ENCODE measurements around the gene SPIN1. TPM values are rescaled to one million over a fixed set of nuclear protein-coding genes. Genes with fewer than 3 reads are reported as not detected.
"Not testable (repeated sequence)": the region's sequence is repeated elsewhere in the genome, so short reads cannot be mapped to it uniquely, and the experiment has no call there.

The SPIN1 gene
- total and polyA plus RNA-seq, 5 experiments from 2014 or later = 22.4 to 37.5 (median 26.7) TPM

DNA sequence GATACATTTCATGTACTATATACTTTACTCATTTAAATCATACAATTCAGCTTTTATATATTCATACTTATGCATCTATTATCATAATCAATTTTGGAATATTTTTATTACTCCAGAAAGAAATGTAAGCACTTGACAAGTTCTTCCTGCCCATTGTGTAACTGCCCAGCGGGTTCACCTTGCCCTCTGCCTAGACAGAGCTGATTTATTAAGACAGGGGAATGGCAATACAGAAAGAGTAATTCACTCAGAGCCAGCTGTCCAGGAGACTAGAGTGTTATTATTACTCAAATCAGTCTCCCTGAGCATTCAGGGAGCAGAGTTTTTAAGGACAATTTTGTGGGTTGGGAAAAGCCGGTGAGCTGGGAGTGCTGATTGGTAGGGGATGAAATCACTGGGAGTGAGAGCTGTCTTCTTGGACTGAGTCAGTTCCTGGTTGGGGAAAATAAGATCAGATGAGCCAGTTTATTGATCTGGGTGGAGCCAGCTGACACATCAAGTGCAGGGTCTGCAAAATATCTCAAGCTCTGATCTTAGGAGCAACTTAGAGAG lies 16.1 kb upstream of the SPIN1 start:
- H3K27me3 Mint-ChIP-seq = peaks cover 0 to 6% (median 0%) of the 10 kb centered on the region in 5 donors
- H3K4me1 Mint-ChIP-seq = peaks cover 0 to 2% (median 0%) of the 10 kb centered on the region in 4 donors
- POLR2A ChIA-PET = no interaction called here
- H3K36me3 Mint-ChIP-seq = peaks cover 0 to 14% (median 9%) of the 10 kb centered on the region in 3 donors
- no peak for DNase-seq
- no peak for ATAC-seq
- H3K9me3 Mint-ChIP-seq = peaks cover 0 to 34% (median 11%) of the 10 kb centered on the region in 9 donors
- no peak overlapping the region for H3K4me3 Mint-ChIP-seq
- peak overlapping the region in 1 of 10 donors; percentile 72 for H3K27ac Mint-ChIP-seq

DNA sequence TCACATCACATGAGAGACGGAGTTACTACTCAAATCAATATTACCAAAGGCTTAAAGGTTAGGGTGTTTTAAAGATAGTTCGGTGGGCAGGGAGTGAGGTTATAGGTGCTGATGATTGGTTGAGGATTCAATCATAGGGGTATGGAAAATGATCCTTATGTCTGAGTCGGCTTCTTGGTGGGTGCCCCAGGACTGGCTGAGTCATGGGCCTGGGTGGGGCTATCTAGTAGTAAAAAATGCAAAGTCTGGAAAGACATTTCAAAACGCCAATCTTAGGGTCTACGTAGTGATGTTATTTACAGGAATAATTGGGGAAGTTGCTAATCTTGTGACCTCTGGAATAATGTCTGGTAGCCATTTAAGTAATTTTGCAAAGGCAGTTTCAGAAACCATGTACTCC lies 15.2 kb upstream of the SPIN1 start:
- Mint-ChIP-seq H3K27ac (no peak overlapping the region), H3K9me3 (peaks cover 0 to 30% (median 5%) of the 10 kb centered on the region in 9 donors), H3K27me3 (peaks cover 0 to 9% (median 0%) of the 10 kb centered on the region in 5 donors), H3K4me1 (peaks cover 0 to 2% (median 0%) of the 10 kb centered on the region in 4 donors), H3K36me3 (peaks cover 0 to 7% (median 3%) of the 10 kb centered on the region in 3 donors), H3K4me3 (no peak overlapping the region)
- DNase-seq = no peak
- ATAC-seq = no peak
- POLR2A ChIA-PET = no interaction called here

DNA sequence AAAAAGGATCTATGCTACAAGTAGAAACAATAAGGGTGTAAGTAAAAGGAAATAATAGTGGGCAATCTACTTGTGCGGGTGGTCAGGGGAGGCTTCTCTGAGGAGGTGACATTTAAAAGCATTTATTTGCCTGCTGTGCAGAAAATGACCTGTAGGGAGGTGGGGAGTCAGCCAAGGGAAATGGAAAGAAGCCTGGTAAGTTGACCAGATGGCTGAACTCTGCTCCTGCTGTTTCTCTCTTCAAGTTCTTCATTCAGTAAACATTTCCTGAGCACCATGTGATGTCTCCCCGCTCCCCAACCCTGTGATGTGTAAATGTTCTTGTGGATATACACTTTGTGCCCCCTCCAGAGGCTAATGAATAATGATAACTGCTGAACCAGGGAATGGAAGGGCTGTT lies 9.9 kb upstream of the SPIN1 start:
- H3K27ac Mint-ChIP-seq = no peak overlapping the region

DNA sequence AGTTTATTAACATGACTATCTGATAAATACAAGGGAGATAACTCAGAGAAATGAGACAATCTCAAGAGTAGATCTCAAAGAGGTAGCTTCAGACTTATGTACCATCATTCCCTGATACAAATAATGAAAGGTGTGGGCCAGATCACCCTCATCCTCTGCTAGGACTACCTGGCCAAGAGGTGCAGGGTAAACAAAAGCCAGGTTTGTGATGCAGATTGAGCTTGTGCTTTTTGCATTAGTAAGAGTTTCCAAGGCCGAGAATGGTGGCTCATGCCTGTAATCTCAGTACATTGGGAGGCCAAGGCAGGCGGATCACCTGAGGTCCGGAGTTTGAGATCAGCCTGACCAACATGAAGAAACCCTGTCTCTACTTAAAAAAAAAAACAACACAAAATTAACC lies 8.9 kb upstream of the SPIN1 start:
- POLR2A ChIA-PET = no interaction called here
- peaks cover 0 to 3% (median 0%) of the 10 kb centered on the region in 5 donors for H3K27me3 Mint-ChIP-seq

More for the DNA sequence above, 9.9 kb upstream of the SPIN1 start:
- no peak overlapping the region for H3K4me3 Mint-ChIP-seq
- H3K9me3 Mint-ChIP-seq = peaks cover 0 to 14% (median 2%) of the 10 kb centered on the region in 9 donors
- no peaks in the 10 kb centered on the region for H3K4me1 Mint-ChIP-seq
- DNase-seq (no peak), ATAC-seq (no peak)
- POLR2A ChIA-PET = no interaction called here
- peaks cover 0 to 7% (median 0%) of the 10 kb centered on the region in 5 donors for H3K27me3 Mint-ChIP-seq
- no peaks in the 10 kb centered on the region for H3K36me3 Mint-ChIP-seq

DNA sequence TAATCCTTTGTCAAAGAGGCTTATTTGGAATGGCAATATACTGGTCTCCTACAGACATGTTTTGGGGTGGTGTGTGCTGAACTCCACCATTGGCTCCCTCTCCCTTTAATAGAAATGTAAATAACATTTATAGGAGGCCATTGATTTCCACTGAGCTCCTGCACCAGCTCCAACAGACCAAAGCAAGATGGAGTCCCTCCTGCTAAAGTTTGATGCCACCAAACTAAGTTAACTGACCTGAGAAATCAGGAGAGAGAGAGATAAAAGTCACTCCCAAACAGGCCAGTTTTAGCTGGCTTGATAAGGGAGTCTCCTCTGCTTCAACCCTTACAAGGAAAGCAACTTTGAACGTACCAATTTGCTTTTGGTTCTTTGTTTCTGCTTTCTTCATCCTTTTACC lies 8.1 kb upstream of the SPIN1 start:
- peaks cover 0 to 10% (median 0%) of the 10 kb centered on the region in 9 donors for H3K9me3 Mint-ChIP-seq
- POLR2A ChIA-PET = no interaction called here

More for the DNA sequence above, 8.9 kb upstream of the SPIN1 start:
- ATAC-seq = no peak
- no peak for DNase-seq
- H3K36me3 Mint-ChIP-seq = no peaks in the 10 kb centered on the region
- H3K9me3 Mint-ChIP-seq = peaks cover 0 to 10% (median 0%) of the 10 kb centered on the region in 9 donors
- H3K4me3 Mint-ChIP-seq = no peak overlapping the region
- H3K4me1 Mint-ChIP-seq = no peaks in the 10 kb centered on the region
- no peak overlapping the region for H3K27ac Mint-ChIP-seq

DNA sequence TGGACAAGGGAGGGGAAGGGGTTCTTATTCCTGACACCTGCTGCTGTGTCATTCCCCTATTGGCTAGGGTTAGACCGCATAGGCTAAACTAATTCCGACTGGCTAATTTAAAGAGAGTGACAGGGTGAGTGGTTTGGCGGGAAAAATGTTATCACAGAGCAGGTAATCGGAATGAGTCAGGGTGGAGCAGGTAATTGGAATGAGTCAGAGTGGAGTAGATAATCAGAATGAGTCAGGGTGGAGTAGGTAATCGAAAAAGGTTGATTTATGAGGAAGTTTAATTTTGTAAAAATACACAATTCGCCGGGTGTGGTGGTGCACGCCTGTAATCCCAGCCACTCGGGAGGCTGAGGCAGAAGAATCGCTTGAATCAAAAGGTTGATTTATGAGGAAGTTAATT lies 6.9 kb upstream of the SPIN1 start:
- H3K36me3 Mint-ChIP-seq, H3K4me3 Mint-ChIP-seq, H3K27me3 Mint-ChIP-seq, DNase-seq, H3K4me1 Mint-ChIP-seq, POLR2A ChIA-PET, H3K27ac Mint-ChIP-seq, ATAC-seq, H3K9me3 Mint-ChIP-seq: not testable (repeated sequence)

More for the DNA sequence above, 8.1 kb upstream of the SPIN1 start:
- DNase-seq = no peak
- no peak overlapping the region for H3K27ac Mint-ChIP-seq
- H3K4me3 Mint-ChIP-seq = no peak overlapping the region
- H3K27me3 Mint-ChIP-seq = peaks cover 0 to 3% (median 0%) of the 10 kb centered on the region in 5 donors
- no peak for ATAC-seq
- no peaks in the 10 kb centered on the region for H3K36me3 Mint-ChIP-seq
- H3K4me1 Mint-ChIP-seq = no peaks in the 10 kb centered on the region

DNA sequence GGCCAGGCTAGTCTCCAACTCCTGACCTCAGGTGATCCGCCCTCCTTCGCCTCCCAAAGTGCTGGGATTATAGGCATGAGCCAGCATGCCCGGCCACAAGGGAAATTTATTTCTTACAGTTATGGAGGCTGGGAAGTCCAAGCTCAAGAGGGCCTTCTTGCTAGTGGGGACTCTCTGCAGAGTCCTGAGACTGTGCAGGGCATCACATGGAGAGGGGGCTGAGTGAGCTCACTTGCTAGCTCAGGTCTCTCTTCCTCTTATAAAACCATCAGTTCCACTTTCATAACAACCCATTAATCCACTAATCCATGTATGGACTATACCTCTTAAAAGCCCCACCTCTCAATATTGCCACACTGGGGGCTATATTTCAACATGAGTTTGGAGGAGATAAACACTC lies 5.1 kb upstream of the SPIN1 start:
- H3K27me3 Mint-ChIP-seq = no peaks in the 10 kb centered on the region
- no peaks in the 10 kb centered on the region for H3K36me3 Mint-ChIP-seq
- no peak for DNase-seq
- H3K27ac Mint-ChIP-seq = no peak overlapping the region
- no peak overlapping the region for H3K4me3 Mint-ChIP-seq
- peaks cover 6 to 14% (median 10%) of the 10 kb centered on the region in 4 donors for H3K4me1 Mint-ChIP-seq
- H3K9me3 Mint-ChIP-seq = no peaks in the 10 kb centered on the region
- no peak for ATAC-seq
- POLR2A ChIA-PET = no interaction called here

DNA sequence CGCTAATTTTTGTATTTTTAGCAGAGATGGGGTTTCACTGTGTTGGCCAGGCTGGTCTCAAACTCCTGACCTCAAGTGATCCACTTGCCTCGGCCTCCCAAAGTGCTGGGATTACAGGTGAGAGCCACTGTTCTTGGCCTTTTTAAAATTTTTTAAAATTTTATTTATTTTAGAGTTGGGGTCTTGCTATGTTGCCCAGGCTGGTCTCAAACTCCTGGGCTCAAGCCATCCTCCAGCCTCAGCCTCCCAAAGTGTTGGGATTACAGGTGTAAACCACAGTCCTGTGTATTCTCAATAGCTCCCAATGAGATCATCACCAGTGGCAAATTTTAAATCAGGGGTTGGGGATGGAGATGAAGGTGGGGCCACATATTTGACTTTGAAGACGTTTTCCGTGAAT lies 2.1 kb upstream of the SPIN1 start:
- Mint-ChIP-seq H3K4me3 (peak overlapping the region in 5 of 10 donors; percentile 10 to 92 (median 43)), H3K27ac (peak overlapping the region in 1 of 10 donors; percentile 14), H3K4me1 (peaks cover 6 to 34% (median 18%) of the 10 kb centered on the region in 4 donors)
- ATAC-seq, H3K9me3 Mint-ChIP-seq, POLR2A ChIA-PET, H3K36me3 Mint-ChIP-seq, DNase-seq, H3K27me3 Mint-ChIP-seq: not testable (repeated sequence)

DNA sequence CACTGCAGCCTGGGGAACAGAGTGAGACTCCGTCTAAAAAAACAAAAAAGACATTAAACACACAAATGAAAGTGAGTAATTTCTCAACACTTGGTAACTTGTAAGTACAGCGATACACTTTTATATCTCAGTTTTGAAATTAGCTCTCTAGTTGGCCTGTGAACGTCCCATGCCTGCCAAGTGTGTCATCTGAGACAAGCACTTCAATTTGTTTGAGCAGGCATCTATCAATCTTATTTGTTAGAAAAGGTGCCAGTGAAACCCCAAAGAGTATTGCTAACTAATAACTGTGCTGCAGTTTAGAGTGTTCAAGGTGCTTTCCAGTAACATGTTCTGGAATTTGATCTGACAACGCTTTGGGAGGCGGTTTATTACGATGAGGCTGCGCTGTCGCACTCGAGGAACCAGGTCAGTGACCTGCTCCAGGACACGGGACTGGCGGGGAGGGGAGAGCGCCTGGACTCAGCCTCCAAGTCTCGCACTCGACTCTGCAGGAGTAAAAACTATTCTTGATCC lies 1.1 kb upstream of the SPIN1 start:
- H3K4me1 Mint-ChIP-seq = peaks cover 12 to 44% (median 26%) of the 10 kb centered on the region in 4 donors
- no peaks in the 10 kb centered on the region for H3K27me3 Mint-ChIP-seq
- DNase-seq (peak in 1 of 10 donors; percentile 5), ATAC-seq (no peak)
- POLR2A ChIA-PET = no interaction called here
- peaks cover 0 to 2% (median 0%) of the 10 kb centered on the region in 3 donors for H3K36me3 Mint-ChIP-seq
- peak overlapping the region; percentile 83 to 93 (median 90) for H3K4me3 Mint-ChIP-seq
- no peaks in the 10 kb centered on the region for H3K9me3 Mint-ChIP-seq
- H3K27ac Mint-ChIP-seq = peak overlapping the region; percentile 83 to 97 (median 94)

DNA sequence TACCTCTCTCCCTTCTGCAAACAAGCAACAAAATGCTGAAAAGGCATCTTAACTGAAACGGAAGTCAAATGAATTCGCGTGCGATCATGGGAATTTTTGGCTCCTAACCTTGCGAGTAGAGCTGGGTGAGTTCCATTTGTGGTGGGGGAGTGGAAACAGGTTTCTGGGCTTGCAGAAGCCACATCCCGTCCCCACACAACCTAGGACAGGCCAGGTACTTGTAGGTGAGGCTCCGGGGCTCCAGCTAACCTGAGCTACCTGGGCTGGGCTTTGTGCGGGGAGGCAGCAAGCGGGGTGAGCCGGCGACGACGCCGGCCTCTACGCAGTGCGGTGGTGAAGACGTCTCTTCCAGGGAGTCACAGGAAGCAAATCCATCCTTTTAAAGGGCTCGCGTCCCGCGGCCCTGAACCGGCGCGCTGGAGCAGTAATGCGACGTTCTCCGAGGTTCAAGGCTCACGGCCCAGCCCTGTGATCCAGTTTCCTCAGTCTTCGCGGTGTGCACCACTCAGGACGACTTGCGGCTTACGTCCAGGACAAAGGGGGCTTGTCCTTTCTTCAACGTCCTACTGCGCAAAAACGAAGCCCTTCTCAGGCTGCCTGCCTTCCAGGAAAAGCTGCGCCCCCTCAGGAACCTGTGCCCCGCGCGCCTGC lies 567 bp upstream of the SPIN1 start:
- H3K27me3 Mint-ChIP-seq = no peaks in the 10 kb centered on the region
- H3K27ac Mint-ChIP-seq = peak overlapping the region; percentile 83 to 97 (median 94)
- H3K4me1 Mint-ChIP-seq = peaks cover 16 to 50% (median 29%) of the 10 kb centered on the region in 4 donors
- POLR2A ChIA-PET = interaction anchor here (0.9 kb wide), 1 partner anchor 65 kb away, joined by 3 read pairs; no protein-coding TSS in a partner anchor
- H3K9me3 Mint-ChIP-seq = no peaks in the 10 kb centered on the region
- peak in 7 of 10 donors; percentile 21 to 68 (median 35) for DNase-seq
- peak overlapping the region; percentile 83 to 93 (median 90) for H3K4me3 Mint-ChIP-seq
- H3K36me3 Mint-ChIP-seq = peaks cover 0 to 2% (median 0%) of the 10 kb centered on the region in 3 donors
- ATAC-seq = peak; percentile 39 to 48

DNA sequence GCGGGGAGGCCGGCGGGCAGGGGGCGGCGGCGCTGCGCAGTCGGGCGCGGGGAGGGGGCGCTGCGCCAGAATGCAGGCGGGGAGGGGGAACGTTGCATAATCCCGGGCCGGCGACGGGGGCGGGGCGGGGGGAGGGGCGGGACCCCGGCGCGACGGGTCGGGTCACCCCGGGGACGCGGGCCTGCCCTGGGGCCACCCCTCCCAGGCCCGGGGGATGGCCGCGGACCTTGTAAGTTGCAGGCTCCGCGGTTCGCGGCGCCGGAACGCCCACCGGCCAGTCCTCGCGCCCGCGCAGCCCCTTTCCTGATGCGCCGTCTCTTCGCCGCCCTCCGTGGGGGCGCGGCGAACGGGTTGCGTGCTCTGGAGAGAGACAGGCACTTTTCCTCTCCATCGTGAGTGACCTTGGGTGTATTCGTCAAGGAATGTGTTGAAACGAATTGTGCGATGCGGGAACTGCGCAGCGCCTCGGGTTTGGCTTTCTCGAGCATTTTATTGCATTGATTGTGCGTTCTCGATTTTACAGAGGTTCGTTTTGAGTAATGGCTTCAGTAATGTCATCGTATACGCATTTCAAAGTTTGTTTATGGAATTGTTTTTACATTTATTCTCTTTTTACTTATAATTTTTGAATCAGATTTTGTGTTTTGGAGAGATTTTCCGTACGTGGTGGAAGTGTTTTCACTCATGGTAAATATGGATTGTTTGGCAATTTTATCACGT lies 802 bp downstream of the SPIN1 start:
- POLR2A ChIA-PET = interaction anchor here (0.6 kb wide), 1 partner anchor 221 kb away, joined by 3 read pairs; no protein-coding TSS in a partner anchor
- DNase-seq = peak in 9 of 10 donors; percentile 6 to 54 (median 41)
- no peaks in the 10 kb centered on the region for H3K9me3 Mint-ChIP-seq
- H3K4me3 Mint-ChIP-seq = peak overlapping the region; percentile 80 to 96 (median 94)
- peaks cover 0 to 2% (median 0%) of the 10 kb centered on the region in 3 donors for H3K36me3 Mint-ChIP-seq
- peaks cover 19 to 55% (median 32%) of the 10 kb centered on the region in 4 donors for H3K4me1 Mint-ChIP-seq
- peak overlapping the region; percentile 87 to 98 (median 94) for H3K27ac Mint-ChIP-seq
- no peaks in the 10 kb centered on the region for H3K27me3 Mint-ChIP-seq
- ATAC-seq = peak; percentile 7 to 26

DNA sequence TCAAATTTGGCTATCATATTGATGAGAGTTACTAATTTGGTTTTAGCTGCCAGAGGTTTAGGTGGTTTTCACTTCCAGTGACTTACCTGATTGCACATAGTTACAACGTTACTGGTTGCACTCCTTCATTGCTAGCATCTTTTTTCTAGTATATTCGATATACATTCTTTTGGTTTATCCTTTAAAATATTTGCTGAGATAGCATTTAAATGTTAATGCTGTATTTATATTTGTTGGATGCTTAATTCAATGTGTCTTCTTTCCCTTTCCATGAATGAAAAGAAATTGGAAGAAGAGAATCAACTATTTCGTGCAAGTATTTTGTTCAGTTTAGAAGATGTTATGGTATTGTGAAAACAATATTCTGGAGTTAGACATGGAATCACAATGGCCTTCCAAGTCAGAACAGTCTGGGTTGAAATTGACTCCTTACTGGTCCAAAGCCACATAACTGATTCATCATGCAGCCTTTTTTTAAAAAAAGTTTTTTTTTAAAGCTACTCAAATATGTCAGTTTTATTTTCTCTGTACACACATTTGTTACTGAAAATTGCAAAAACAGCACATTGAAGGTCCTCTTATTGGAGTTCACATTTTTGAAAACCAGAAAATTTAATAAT lies 2.2 kb downstream of the SPIN1 start:
- peaks cover 19 to 62% (median 37%) of the 10 kb centered on the region in 4 donors for H3K4me1 Mint-ChIP-seq

More for the DNA sequence above, 2.2 kb downstream of the SPIN1 start:
- Mint-ChIP-seq H3K9me3 (no peaks in the 10 kb centered on the region), H3K4me3 (peak overlapping the region in 6 of 10 donors; percentile 21 to 96 (median 94)), H3K27me3 (no peaks in the 10 kb centered on the region), H3K36me3 (peaks cover 0 to 3% (median 2%) of the 10 kb centered on the region in 3 donors), H3K27ac (peak overlapping the region in 4 of 10 donors; percentile 32 to 67 (median 54))
- POLR2A ChIA-PET = no interaction called here
- DNase-seq (no peak), ATAC-seq (no peak)

Data from naive thymus-derived CD8-positive, alpha-beta T cell (primary cell).